Measurements from ENCODE around the gene SEC61A2. TPM values are rescaled to one million over a fixed set of nuclear protein-coding genes. Genes with fewer than 3 reads are reported as not detected.
"Not testable (repeated sequence)": the region's sequence is repeated elsewhere in the genome, so short reads cannot be mapped to it uniquely, and the experiment has no call there.

Gene SEC61A2
- total and polyA plus RNA-seq, 2 of the 4 experiments (the other 2 are of a cell fraction) = 6.8 to 10.3 TPM

- Histone ChIP-seq H3K18ac (ENCODE audit: low read depth, low read length) (no peak overlapping the region), H3K9me3 (ENCODE audit: control insufficient read depth, insufficient read depth, low read length) (no peaks in the 10 kb centered on the region), H3K23ac (ENCODE audit: low read depth, low read length) (no peak overlapping the region), H3K4ac (ENCODE audit: low read depth, low read length) (no peak overlapping the region), H4K8ac (ENCODE audit: low read depth in 2 of 2, low read length in 2 of 2) (no peak overlapping the region), H2AK5ac (ENCODE audit: low read depth, low read length) (no peak overlapping the region), H3K56ac (ENCODE audit: extremely low read depth, insufficient read depth, low read length) (no peak overlapping the region), H4K5ac (ENCODE audit: low read depth, low read length) (no peak overlapping the region), H4K20me1 (ENCODE audit: insufficient read depth, low read length) (no peaks in the 10 kb centered on the region), H3K4me1 (ENCODE audit: control insufficient read depth, insufficient read depth, low read length) (no peaks in the 10 kb centered on the region), H3K9me1 (ENCODE audit: insufficient read depth, low read length) (peaks cover 3% of the 10 kb centered on the region; the same call in 1 of the 2 replicates), H2BK20ac (ENCODE audit: low read depth, low read length) (no peak overlapping the region), H2BK5ac (ENCODE audit: low read depth, low read length, poor library complexity, severe bottlenecking) (no peak overlapping the region), H3K27me3 (ENCODE audit: control insufficient read depth, insufficient read depth, low read length) (no peaks in the 10 kb centered on the region), H4K91ac (ENCODE audit: insufficient read depth, low read depth, low read length) (no peak overlapping the region), H3K4me3 (ENCODE audit: insufficient read depth, low read depth, low read length) (no peak overlapping the region), H3K14ac (replicated peaks; ENCODE audit: low read depth, low read length) (no peak overlapping the region), H2BK120ac (ENCODE audit: low read depth, low read length) (no peak overlapping the region), H2AK9ac (replicated peaks; ENCODE audit: low read depth, low read length, poor library complexity) (no peak overlapping the region), H3K27ac (ENCODE audit: insufficient read depth, low read length) (no peak overlapping the region), H3K79me1 (ENCODE audit: low read depth in 1 of 2, low read length in 2 of 2) (no peaks in the 10 kb centered on the region), H3K36me3 (ENCODE audit: control insufficient read depth, insufficient read depth, low read length) (peaks cover 47% of the 10 kb centered on the region), H2AFZ (replicated peaks; ENCODE audit: low read length, poor library complexity) (no peak overlapping the region), H3K4me2 (ENCODE audit: low read depth, low read length) (no peak overlapping the region), H3K9ac (ENCODE audit: low read depth, low read length) (no peak overlapping the region), H2BK15ac (ENCODE audit: low read depth, low read length) (no peak overlapping the region)
- POLR2A ChIA-PET (ENCODE audit: unreplicated experiment) = no interaction called here
- in situ Hi-C loops (cut with MboI; ENCODE audit: low sequenced_read_pairs) = no loop called here
- TF ChIP-seq NFE2L2 (IDR thresholded peaks at IDR 0.05; ENCODE audit: low read depth, low read length) (no peak), RFX5 (IDR thresholded peaks at IDR 0.05; ENCODE audit: low read depth, low read length) (no peak), CTCF (conservative IDR thresholded peaks at IDR 0.05; ENCODE audit: low read depth, low read length) (no peak), POLR2A (IDR thresholded peaks at IDR 0.05; ENCODE audit: low read depth, low read length) (no peak), BHLHE40 (IDR thresholded peaks at IDR 0.05; ENCODE audit: low read depth, low read length) (no peak), FOS (IDR thresholded peaks at IDR 0.05; ENCODE audit: low read depth, low read length) (no peak), MXI1 (IDR thresholded peaks at IDR 0.05; ENCODE audit: borderline replicate concordance, low read depth, low read length) (no peak)
- no peak for DNase-seq
- no TSS peak for BruUV-seq (replicated peaks)
- CTCF ChIA-PET = no interaction called here
- dilution Hi-C loops (cut with HindIII; ENCODE audit: low sequenced_read_pairs, unreplicated experiment) = no loop called here
- intact Hi-C loops (cut with micrococcal nuclease) = no loop called here
- WGBS, 2 experiments (ENCODE audit: extremely low coverage in 2 of 2, insufficient read length in 1 of 2) = no CpG with 5 or more reads among the region's 4 CpGs
- ATAC-seq (ENCODE audit: low read depth) = no peak
Measured at GRCh38 chr10:12091421-12091820, 38.1 kb upstream of the SEC61A2 start.

- CTCF ChIA-PET; DNase-seq; H2AK5ac ChIP-seq (ENCODE audit: low read depth, low read length); intact Hi-C loops (cut with micrococcal nuclease); H3K4ac ChIP-seq (ENCODE audit: low read depth, low read length); H3K23ac ChIP-seq (ENCODE audit: low read depth, low read length); H3K18ac ChIP-seq (ENCODE audit: low read depth, low read length); H3K79me1 ChIP-seq (ENCODE audit: low read depth in 1 of 2, low read length in 2 of 2); H4K8ac ChIP-seq (ENCODE audit: low read depth in 2 of 2, low read length in 2 of 2); H3K27ac ChIP-seq (ENCODE audit: insufficient read depth, low read length); H2BK120ac ChIP-seq (ENCODE audit: low read depth, low read length); H3K56ac ChIP-seq (ENCODE audit: extremely low read depth, insufficient read depth, low read length); H3K4me3 ChIP-seq (ENCODE audit: insufficient read depth, low read depth, low read length); H2AK9ac ChIP-seq (replicated peaks; ENCODE audit: low read depth, low read length, poor library complexity); H3K4me2 ChIP-seq (ENCODE audit: low read depth, low read length); H3K14ac ChIP-seq (replicated peaks; ENCODE audit: low read depth, low read length); H3K27me3 ChIP-seq (ENCODE audit: control insufficient read depth, insufficient read depth, low read length); H3K4me1 ChIP-seq (ENCODE audit: control insufficient read depth, insufficient read depth, low read length); H2AFZ ChIP-seq (replicated peaks; ENCODE audit: low read length, poor library complexity); H2BK20ac ChIP-seq (ENCODE audit: low read depth, low read length); BruUV-seq (replicated peaks); ATAC-seq (ENCODE audit: low read depth); H2BK15ac ChIP-seq (ENCODE audit: low read depth, low read length); H3K9ac ChIP-seq (ENCODE audit: low read depth, low read length); dilution Hi-C loops (cut with HindIII; ENCODE audit: low sequenced_read_pairs, unreplicated experiment); H3K9me1 ChIP-seq (ENCODE audit: insufficient read depth, low read length); in situ Hi-C loops (cut with MboI; ENCODE audit: low sequenced_read_pairs); H4K5ac ChIP-seq (ENCODE audit: low read depth, low read length); H4K91ac ChIP-seq (ENCODE audit: insufficient read depth, low read depth, low read length); H2BK5ac ChIP-seq (ENCODE audit: low read depth, low read length, poor library complexity, severe bottlenecking); H3K9me3 ChIP-seq (ENCODE audit: control insufficient read depth, insufficient read depth, low read length); POLR2A ChIA-PET (ENCODE audit: unreplicated experiment); H4K20me1 ChIP-seq (ENCODE audit: insufficient read depth, low read length): not testable (repeated sequence)
- WGBS, 2 experiments (ENCODE audit: extremely low coverage in 2 of 2, insufficient read length in 1 of 2) = 100% methylated on average over 1 of the region's 9 CpGs; no CpG with 5 or more reads in 1 of the 2 experiments
- peaks cover 40% of the 10 kb centered on the region for H3K36me3 ChIP-seq (ENCODE audit: control insufficient read depth, insufficient read depth, low read length)
Measured at GRCh38 chr10:12097361-12097760, 32.1 kb upstream of the SEC61A2 start.
